GM21526 (cell line): Measurements from ENCODE around the gene RDH8.

Experiments
- ATAC-seq: cut with Tn5 transposase; IDR thresholded peaks from one replicate; pipeline ENCODE4 v1.9.1; 2021; ENCODE audit warnings: moderate library complexity; ENCODE audit not compliant: unreplicated experiment, low FRiP score

Gene RDH8, protein sequence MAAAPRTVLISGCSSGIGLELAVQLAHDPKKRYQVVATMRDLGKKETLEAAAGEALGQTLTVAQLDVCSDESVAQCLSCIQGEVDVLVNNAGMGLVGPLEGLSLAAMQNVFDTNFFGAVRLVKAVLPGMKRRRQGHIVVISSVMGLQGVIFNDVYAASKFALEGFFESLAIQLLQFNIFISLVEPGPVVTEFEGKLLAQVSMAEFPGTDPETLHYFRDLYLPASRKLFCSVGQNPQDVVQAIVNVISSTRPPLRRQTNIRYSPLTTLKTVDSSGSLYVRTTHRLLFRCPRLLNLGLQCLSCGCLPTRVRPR

DNA sequence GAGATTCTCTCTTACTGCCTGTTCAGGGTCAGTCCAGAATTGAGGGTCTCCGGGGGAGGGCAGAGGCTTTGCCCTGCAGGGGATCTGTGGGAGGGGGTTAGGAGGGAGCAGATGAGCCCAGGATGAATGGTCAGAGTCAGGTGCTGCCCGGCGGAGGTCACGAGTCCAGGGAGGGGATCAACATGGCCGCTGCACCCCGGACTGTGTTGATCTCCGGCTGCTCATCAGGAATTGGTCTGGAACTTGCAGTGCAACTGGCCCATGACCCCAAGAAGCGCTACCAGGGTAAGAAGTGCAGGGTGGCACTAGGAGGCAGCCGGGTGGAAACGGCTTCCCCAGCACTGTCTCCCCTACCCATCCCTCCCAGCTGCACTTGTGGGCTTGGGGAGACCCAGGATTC, at the start of gene RDH8:
Gene RDH8 (plus strand): TSS at position 168 of the 400 bp plus-strand sequence. CDS start 15 bp downstream, at position 183.
- no peak for ATAC-seq

DNA sequence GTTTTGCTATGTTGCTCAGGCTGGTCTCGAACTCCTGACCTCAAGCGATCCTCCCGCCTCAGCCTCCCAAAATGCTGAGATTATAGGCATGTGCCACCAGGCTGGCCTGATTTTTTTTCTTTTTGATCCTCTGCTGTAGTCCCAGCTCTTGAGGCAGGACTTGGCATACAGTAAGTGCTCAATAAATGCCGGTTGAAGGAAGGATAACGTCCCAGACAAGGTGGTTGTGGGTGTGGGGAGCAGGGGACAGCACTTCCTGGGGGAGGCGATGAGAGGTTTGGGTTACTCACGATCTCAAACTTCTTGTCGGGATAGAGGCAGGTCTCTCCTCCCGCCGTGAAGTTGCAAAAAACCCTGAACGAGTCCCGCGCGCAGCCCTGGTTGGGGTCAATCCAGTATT, 47.3 kb upstream of the RDH8 start:
- ATAC-seq = no peak

DNA sequence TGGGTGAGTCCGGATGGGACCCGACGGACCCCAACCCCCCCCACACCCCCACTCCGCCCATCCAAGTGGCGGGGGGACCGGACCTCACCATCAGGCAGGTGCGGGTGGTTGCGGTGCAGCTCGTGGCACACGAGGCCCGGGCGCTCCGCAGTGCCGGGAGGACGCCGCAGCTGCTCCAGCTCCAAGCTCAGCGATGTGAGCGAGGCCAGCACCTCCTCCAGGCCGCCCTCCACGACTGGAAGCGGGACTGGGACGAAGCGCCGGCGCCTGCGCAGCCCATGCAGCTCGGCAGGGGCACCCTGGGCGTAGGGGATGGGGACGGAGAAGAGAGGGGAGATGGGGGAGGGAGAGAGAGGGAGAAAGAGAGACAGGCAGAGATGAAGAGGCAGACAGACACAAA, 46.8 kb upstream of the RDH8 start:
- no peak for ATAC-seq

DNA sequence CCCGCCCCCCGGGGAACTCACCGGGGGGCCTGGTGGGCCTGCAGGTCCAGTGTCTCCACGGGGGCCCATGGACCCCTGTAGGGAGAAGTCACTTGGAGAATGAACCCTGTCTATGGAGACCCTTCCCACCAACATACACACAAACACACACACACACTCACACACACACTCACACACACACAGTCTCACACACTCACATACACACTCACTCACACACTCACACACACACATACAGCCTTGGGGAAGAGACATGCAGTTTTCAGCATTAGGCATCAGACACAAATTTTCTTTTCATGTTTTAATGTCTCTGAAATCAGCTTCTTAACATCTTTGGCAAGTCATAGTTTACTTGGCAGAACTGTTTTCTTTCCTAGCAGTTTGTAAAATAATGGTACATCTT, 46.0 kb upstream of the RDH8 start:
- no peak for ATAC-seq

DNA sequence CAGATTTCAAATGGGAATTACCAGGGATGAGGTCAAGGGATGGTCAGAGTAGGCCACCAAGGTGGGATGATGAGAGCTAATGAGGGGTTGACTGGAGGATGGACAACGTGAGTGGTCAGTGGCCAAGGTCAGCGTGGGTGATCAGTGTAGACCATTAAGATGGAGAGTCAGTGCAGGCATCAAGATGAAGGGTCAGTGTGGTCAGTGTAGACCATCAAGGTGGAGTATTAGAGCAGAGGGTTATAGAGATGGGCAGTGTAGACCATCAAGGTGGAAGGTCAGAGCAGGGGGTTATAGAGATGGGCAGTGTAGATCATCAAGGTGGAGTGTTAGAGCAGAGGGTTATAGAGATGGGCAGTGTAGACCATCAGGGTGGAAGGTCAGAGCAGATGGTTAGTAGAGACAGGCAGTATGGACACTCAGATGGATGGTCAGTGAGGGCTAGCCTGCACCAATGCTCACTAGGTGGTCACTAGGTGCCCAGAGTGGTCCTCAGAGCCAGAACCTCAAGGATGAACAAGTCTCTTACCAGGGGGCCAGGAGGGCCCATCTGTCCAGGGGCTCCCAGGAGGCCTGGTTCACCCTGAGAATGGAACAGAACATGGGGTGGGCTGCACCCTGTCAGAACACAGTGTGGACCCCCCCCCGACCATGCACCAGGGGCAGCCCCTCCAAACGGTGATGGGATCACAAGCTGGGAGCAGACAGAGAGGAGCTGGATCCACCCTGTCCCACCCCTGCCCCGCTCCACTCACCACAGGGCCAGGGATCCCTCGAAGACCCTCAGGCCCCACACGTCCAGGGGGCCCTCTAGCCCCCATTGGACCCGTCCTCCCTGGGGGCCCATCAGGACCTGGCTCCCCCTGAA, 44.2 kb upstream of the RDH8 start:
- no peak for ATAC-seq

DNA sequence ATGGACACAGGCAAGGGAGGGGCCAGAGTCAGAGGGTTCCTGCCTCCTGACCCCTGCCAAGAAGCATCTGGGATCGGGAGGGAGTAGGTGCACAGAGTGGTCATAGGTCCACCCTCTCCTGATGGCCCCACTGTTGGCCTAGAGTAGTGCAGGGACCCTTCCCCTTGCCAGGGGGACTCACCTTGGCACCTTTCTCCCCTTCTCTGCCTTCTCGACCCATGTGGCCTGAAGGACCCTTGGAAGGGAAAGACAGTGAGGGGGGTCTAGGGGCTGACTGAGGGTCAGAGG, 43.7 kb upstream of the RDH8 start:
- ATAC-seq = no peak

DNA sequence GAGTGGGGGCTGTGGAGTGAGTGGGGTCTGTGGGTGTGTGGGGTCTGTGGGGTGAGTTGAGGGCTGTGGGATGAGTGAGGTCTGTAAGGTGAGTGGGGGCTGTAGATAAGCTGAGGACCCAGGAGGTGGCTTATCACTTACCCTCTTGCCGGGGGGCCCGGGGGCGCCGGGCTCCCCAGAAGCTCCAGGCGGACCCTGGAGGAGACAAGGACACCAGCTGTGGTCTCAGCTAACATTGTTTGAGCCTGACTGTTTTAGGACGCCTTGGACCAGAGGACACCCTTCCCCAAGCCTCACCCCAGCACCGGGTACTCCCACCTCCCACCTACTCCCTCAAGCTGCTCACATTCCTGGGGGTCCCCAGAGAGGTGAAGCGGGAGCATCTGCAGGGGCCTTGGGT, 42.8 kb upstream of the RDH8 start:
- no peak for ATAC-seq

DNA sequence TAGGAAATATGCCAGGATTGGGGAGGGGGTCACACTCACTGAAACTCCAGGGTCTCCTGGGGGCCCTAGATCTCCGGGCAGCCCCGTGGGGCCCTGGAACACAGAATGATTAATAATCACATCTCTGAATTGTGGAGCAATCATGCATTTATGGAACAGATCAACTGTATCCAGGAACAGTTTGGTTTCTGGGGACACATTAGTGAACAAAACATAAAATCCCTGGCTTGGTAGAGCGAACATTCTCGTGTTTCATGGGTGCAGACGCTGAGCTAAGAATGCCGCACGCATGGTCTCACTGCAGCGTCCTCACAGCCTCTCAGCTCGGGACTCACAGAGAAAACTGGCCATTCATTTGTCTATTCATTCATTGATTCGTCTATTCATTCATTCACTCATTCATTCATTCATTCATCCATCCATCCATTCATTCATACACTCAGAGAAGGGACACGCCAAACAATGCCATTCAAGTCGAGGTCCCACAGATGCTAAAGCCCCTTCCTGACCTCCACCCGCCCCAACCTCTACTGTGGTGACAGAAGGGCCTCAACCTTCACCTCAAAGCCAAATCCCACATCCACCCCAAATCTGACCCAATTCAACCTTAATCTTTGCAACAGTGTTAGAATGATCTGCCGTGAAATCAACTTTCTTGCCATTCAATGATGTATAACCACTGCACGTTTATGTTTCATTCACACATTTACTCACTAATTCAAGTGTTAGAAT, 42.0 kb upstream of the RDH8 start:
- no peak for ATAC-seq

DNA sequence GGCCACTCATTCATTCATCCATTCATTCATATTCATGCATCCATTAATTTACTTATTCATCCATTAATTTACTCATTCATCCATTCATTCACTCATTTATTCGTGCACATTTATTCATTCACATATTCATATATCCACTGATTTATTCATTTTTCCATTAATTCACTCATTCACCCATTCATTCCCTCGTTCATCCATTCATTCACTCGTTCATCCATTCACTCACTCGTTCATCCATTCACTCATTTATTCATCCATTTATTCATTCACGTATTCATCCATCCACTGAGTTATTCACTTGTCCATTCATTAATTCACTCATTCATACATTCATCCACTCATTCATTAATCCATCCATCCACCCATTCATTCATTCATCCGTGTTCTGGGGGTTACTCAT, 41.2 kb upstream of the RDH8 start:
- no peak for ATAC-seq

DNA sequence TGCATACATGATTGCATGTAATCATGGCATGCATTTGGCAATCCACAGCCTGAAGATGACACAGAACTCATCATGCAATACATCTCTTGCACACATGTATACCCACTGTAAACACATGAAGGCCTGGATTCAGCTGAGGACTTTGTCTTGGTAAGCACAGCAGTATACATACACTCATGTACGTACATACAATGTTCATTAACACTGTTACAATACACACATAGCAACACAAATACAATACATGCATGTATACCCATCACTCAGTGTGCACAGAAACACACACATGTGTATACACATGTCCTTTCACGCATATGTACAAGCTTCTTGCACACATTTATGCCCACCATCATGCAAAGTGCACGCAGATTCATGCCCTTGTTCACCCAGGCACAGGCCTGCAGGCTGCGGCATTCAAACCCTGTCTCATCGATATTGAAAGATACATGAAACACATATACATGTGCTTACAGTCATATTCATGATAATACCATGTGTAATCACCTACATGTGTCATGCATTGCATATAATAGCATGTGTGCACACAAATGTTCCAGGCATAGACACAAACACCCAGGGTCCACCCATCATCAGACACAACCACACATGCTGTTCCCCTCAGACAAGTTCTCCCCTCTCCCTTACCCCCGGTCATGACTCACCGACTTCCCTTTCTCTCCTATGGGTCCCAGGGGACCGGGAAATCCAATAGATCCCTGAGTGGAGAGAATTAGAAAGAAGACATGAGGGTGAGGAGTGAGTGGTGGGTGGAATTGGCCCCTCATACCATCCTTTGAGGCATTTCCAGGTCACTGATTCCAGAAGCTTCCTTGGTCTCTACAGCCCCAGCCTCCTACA, 31.6 kb upstream of the RDH8 start:
- ATAC-seq = no peak

DNA sequence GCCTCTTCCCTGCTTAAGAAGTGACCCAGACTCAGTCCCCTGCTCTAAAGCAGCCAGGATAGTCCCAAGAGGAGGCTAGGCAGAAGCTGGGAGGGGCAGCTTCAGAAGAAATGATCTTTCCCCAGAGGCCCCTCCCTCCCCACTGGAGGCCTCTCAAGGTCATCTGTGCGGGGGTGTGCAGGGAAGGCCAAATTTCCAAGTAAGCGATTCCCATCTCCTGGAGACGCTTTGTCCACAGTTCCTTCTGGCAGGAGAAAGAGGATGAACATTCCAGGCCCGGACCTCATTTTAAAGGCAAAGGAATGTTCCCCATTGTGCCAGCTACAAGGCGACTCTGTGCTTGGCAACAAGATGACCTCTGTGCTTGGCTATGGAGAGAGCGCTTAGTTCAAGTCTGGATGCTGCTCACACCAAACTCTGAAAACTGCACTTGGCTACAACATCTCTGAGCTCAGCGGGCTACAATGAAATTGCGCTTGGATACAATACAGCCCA, 26.4 kb upstream of the RDH8 start:
- ATAC-seq = no peak

DNA sequence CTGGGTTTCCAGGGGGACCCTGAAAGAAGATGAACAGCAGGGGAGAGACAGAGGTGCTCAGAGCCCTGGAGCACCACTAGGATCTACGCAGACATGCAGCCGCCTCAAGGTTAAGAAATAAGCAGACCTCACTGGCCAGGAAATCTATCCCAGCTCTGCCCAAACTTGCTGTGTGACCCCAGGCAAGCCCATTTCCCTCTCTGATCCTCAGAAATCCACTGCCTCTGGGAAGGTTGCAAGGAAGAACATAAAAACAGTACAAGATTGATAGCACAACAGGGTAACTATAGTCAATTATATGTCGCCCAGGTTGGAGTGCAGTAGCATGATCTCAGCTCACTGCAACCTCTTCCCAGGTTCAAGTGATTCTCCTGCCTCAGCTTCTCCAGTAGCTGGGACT, 23.8 kb upstream of the RDH8 start:
- ATAC-seq = no peak

DNA sequence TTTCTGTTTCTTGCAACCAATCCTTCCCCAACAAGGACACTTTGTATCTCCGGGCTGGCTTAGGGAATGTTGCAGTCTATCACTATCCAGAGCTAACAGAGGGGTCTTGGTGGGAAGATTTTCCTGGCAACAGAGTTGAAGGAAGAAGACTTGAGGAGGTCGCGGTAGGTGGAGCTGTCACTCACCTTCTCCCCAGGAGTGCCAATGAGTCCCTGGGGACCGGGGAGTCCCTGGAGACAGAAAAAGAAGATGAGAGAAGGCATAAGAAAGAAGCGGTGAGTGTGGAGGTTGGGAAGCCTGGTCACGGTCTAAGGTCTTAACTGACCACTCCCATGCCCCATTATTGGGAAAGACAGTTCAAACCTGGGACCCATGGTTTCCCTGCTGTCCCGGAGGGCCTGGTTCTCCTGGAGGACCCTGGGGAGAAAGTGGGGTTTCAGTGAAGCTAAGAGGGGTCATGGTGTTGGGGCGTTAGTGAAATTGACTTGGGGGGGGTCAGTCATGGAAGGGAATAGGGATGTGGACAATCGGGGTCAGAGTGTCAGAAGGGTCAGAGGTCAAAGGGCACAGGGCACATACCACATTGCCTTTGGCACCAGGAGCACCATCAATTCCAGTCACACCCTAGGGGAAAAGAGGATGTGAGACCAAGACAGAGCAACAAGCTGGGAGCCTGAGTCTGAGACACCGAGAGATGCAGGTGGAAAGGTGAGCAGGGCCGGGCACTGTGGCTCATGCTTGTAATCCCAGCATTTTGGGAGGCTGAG, 21.7 kb upstream of the RDH8 start:
- no peak for ATAC-seq

DNA sequence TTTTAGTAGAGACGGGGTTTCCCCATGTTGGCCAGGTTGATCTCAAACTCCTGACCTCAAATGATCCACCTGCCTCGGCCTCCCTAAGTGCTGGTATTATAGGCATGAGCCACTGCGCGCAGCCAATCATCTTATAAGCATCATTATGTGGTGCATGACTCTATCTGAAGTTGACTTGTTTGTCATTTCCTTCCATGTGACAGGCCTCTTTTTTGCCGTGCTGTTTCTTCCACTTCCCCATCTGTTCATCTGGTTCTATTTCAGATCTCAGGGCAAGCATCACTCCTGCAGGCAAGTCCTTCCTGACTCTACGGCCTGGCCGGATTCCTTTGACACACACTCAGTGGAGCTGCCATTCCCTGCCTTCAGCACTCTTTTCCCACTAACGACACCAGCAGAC, 18.2 kb upstream of the RDH8 start:
- ATAC-seq = no peak

DNA sequence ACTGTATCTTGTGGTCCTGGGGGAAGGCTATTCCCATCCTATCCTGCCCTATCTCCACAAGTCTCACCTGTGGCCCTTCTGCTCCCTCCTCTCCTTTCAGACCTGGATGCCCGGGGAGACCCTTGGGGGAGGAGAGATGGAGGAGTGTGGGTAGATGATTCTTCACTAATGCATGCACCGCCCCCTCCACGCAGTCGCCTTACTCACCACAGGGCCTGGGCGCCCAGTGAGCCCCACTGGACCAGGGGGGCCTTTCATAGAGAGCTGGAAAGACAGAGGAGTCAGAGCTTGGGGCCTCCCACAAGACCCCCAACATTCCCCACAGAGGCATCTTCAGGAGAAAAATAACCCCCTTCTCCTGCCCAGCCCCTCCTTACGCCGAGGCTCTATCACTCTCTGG, 17.3 kb upstream of the RDH8 start:
- no peak for ATAC-seq

DNA sequence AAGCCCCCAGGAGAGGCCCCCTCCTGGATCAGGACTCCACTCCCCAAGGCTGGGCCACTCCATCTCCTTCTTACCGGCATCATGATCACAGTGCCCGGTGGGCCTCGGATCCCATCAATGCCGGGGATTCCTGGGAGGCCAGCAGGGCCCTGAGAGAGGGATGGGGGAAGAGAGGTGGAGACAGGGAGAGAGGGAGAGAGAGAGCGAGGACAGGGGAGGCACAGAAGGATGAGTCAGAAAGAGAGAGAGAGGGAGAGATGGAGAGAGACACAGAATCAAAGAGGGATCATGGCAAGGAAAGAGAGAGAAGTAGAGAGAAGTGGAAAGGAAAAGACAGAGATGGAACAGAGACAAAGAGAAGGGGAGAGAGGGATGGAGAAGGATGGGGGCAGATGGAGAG, 16.7 kb upstream of the RDH8 start:
- ATAC-seq = no peak

DNA sequence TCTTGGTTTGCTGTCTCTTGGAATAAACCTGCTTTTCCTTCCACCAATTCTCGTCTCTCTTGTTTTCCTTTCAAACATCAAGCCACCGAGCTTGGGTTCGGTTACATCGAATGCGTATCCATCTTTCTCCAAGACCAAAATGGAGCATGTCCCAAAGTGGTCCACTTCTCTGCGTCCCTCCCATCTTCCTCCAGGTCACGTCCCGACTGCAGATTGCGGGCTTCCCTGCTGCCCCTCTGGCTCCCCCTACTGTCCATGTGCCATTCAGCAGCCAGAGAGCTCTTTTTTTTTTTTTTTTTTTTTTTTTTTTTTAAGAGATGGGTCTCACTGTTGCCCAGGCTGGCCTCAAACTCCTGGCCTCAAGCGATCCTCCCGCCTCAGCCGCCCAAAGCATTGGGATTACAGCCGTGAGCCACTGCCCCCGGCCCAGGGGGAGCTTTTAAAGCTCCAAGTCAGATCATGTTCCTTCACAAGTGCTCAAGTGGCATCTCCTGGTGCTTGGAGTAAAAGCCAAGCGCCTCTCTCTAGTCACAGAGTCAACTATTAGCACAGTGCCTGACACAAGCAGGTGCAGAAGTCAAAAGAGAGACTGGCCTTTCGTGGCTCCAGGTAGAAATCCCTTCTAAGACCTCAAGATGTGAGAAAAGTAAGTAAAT, 13.0 kb upstream of the RDH8 start:
- ATAC-seq = no peak

DNA sequence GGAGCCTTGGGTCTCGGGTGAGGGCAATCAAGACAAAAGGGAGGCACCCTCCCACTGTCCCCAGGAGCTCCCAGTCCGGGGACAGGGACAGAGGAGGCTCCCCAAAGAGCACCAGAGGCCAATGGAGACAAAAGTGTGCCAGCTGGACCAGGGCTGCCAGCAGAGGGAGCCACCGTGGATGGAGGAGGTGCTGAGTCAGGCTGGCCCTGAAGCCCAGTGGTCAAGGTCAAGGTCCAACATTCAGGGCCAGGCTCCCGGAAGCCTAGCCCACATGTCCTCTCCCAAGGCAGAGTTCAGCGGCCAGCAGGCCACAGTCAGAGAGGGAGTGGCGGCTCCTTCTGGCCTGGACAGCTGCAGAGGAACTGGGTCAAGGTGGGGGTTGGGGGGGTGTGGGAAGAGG, 11.4 kb upstream of the RDH8 start:
- ATAC-seq = no peak

DNA sequence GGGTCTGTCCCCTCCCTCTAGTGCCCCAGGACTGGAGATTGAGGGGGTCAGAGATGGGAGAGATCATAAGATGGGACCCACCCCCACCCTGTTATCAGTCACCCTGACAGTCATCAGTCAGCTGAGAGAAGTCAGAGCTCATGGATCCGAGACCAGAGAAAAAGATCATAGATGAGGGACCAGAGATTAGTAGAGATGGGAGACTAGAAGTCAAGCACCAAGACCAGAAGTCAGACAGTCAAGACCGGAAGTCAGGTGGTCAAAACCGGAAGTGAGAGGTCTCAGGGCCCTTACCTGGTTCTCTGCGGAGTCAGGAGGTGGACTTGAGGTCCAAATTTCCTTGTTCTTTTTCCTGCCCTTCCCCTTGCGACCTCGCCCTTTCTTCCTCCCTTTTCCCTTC, 10.0 kb upstream of the RDH8 start:
- ATAC-seq = no peak
